ENCODE measurements around the gene INPP4B. TPM values are rescaled to one million over a fixed set of nuclear protein-coding genes. Genes with fewer than 3 reads are reported as not detected.
"Not testable (repeated sequence)": the region's sequence is repeated elsewhere in the genome, so short reads cannot be mapped to it uniquely, and the experiment has no call there.

The INPP4B gene
- total and polyA plus RNA-seq, 2 donors (not counting 1 experiment from before 2014, with no cell fraction given): 0.03 TPM; not detected in 1

- H3K27me3 Mint-ChIP-seq: no peaks in the 10 kb centered on the region
- WGBS (ENCODE audit: insufficient coverage): no CpG with 5 or more reads among the region's 2 CpGs
- Histone ChIP-seq H3K36me3 (replicated peaks in 1 of 2; ENCODE audit: control extremely low read depth in 1 of 2, control insufficient read depth in 1 of 2, extremely low read depth in 1 of 2, insufficient read depth in 2 of 2, low read length in 1 of 2) (no peaks in the 10 kb centered on the region), H3K27me3 (replicated peaks in 1 of 4; ENCODE audit: control extremely low read depth in 1 of 4, control insufficient read depth in 3 of 4, insufficient read depth in 4 of 4, low read length in 3 of 4) (no peaks in the 10 kb centered on the region), H3K4me1 (ENCODE audit: control insufficient read depth in 2 of 2, insufficient read depth in 2 of 2, low read length in 2 of 2) (no peaks in the 10 kb centered on the region), H3K4me2 (replicated peaks; ENCODE audit: low read depth, low read length, poor library complexity, severe bottlenecking) (no peak overlapping the region), H3K27ac (ENCODE audit: low read length in 2 of 2) (no peak overlapping the region), H3K9ac (ENCODE audit: low read length) (no peak overlapping the region), H2AFZ (ENCODE audit: insufficient read depth, low read depth, low read length, poor library complexity, severe bottlenecking) (no peak overlapping the region), H3K4me3 (ENCODE audit: control extremely low read depth in 1 of 5, extremely low read depth in 1 of 5, insufficient read depth in 1 of 5, low read depth in 2 of 5, low read length in 4 of 5) (no peak overlapping the region), H4K20me1 (ENCODE audit: control insufficient read depth, insufficient read depth, low read length, poor library complexity, severe bottlenecking) (no peaks in the 10 kb centered on the region), H3K9me3 (ENCODE audit: control extremely low read depth in 1 of 3, control insufficient read depth in 2 of 3, insufficient read depth in 1 of 3, low read length in 2 of 3) (no peaks in the 10 kb centered on the region), H3K79me2 (ENCODE audit: control insufficient read depth, insufficient read depth, low read length) (no peaks in the 10 kb centered on the region)
- no peaks in the 10 kb centered on the region for H3K9me3 Mint-ChIP-seq (ENCODE audit: insufficient read depth)
- CTCF ChIA-PET: no interaction called here
- no peaks in the 10 kb centered on the region for H3K4me1 Mint-ChIP-seq
- no peak overlapping the region for H3K4me3 Mint-ChIP-seq
- intact Hi-C loops (cut with micrococcal nuclease): no loop called here
- no peak for TF ChIP-seq EZH2 (IDR thresholded peaks at IDR 0.05; ENCODE audit: borderline replicate concordance, insufficient read depth, low read depth, low read length, poor library complexity, severe bottlenecking)
- no peak for TF ChIP-seq CTCF (IDR thresholded peaks at IDR 0.05)
- POLR2A ChIA-PET: no interaction called here
- DNase-seq (no peak), ATAC-seq (ENCODE audit: low read depth) (no peak)
- no peak overlapping the region for H3K27ac Mint-ChIP-seq
These were observed 769.1 kb downstream of the INPP4B start for GRCh38 chr4:142077048-142077447.

GRCh38 chr4:142068304-142068703 is 777.8 kb downstream of the INPP4B start:
- H3K27ac ChIP-seq (ENCODE audit: low read length in 2 of 2); H3K9ac ChIP-seq (ENCODE audit: low read length); H3K4me2 ChIP-seq (replicated peaks; ENCODE audit: low read depth, low read length, poor library complexity, severe bottlenecking); H3K4me1 Mint-ChIP-seq; intact Hi-C loops (cut with micrococcal nuclease); ATAC-seq (ENCODE audit: low read depth); H3K79me2 ChIP-seq (ENCODE audit: control insufficient read depth, insufficient read depth, low read length); H2AFZ ChIP-seq (ENCODE audit: insufficient read depth, low read depth, low read length, poor library complexity, severe bottlenecking); H4K20me1 ChIP-seq (ENCODE audit: control insufficient read depth, insufficient read depth, low read length, poor library complexity, severe bottlenecking); H3K27ac Mint-ChIP-seq; CTCF ChIA-PET; H3K27me3 Mint-ChIP-seq; DNase-seq; H3K4me3 Mint-ChIP-seq; H3K9me3 ChIP-seq (ENCODE audit: control extremely low read depth in 1 of 3, control insufficient read depth in 2 of 3, insufficient read depth in 1 of 3, low read length in 2 of 3); POLR2A ChIA-PET; H3K4me3 ChIP-seq (ENCODE audit: control extremely low read depth in 1 of 5, extremely low read depth in 1 of 5, insufficient read depth in 1 of 5, low read depth in 2 of 5, low read length in 4 of 5); H3K36me3 ChIP-seq (replicated peaks in 1 of 2; ENCODE audit: control extremely low read depth in 1 of 2, control insufficient read depth in 1 of 2, extremely low read depth in 1 of 2, insufficient read depth in 2 of 2, low read length in 1 of 2); H3K27me3 ChIP-seq (replicated peaks in 1 of 4; ENCODE audit: control extremely low read depth in 1 of 4, control insufficient read depth in 3 of 4, insufficient read depth in 4 of 4, low read length in 3 of 4); H3K4me1 ChIP-seq (ENCODE audit: control insufficient read depth in 2 of 2, insufficient read depth in 2 of 2, low read length in 2 of 2): not testable (repeated sequence)
- peaks cover 16% of the 10 kb centered on the region for H3K9me3 Mint-ChIP-seq (ENCODE audit: insufficient read depth)
- no CpG with 5 or more reads among the region's 2 CpGs for WGBS (ENCODE audit: insufficient coverage)

GRCh38 chr4:142066562-142066961 is 779.5 kb downstream of the INPP4B start:
- CTCF ChIA-PET; H3K36me3 ChIP-seq (replicated peaks in 1 of 2; ENCODE audit: control extremely low read depth in 1 of 2, control insufficient read depth in 1 of 2, extremely low read depth in 1 of 2, insufficient read depth in 2 of 2, low read length in 1 of 2); DNase-seq; H4K20me1 ChIP-seq (ENCODE audit: control insufficient read depth, insufficient read depth, low read length, poor library complexity, severe bottlenecking); POLR2A ChIA-PET; ATAC-seq (ENCODE audit: low read depth); H3K4me3 ChIP-seq (ENCODE audit: control extremely low read depth in 1 of 5, extremely low read depth in 1 of 5, insufficient read depth in 1 of 5, low read depth in 2 of 5, low read length in 4 of 5); H2AFZ ChIP-seq (ENCODE audit: insufficient read depth, low read depth, low read length, poor library complexity, severe bottlenecking); H3K4me2 ChIP-seq (replicated peaks; ENCODE audit: low read depth, low read length, poor library complexity, severe bottlenecking); H3K4me3 Mint-ChIP-seq; H3K27ac Mint-ChIP-seq; H3K4me1 ChIP-seq (ENCODE audit: control insufficient read depth in 2 of 2, insufficient read depth in 2 of 2, low read length in 2 of 2); H3K27ac ChIP-seq (ENCODE audit: low read length in 2 of 2); H3K9ac ChIP-seq (ENCODE audit: low read length); H3K27me3 ChIP-seq (replicated peaks in 1 of 4; ENCODE audit: control extremely low read depth in 1 of 4, control insufficient read depth in 3 of 4, insufficient read depth in 4 of 4, low read length in 3 of 4); H3K27me3 Mint-ChIP-seq; H3K4me1 Mint-ChIP-seq; intact Hi-C loops (cut with micrococcal nuclease); H3K79me2 ChIP-seq (ENCODE audit: control insufficient read depth, insufficient read depth, low read length); H3K9me3 ChIP-seq (ENCODE audit: control extremely low read depth in 1 of 3, control insufficient read depth in 2 of 3, insufficient read depth in 1 of 3, low read length in 2 of 3): not testable (repeated sequence)
- WGBS (ENCODE audit: insufficient coverage): 91% methylated on average over 8 of the region's 8 CpGs
- H3K9me3 Mint-ChIP-seq (ENCODE audit: insufficient read depth): peaks cover 15% of the 10 kb centered on the region

Data from B cell (primary cell).